Measurements from ENCODE around the gene EXD3. TPM values are rescaled to one million over a fixed set of nuclear protein-coding genes. Genes with fewer than 3 reads are reported as not detected.

EXD3 gene
- total RNA-seq, 4 donors from 2014 or later, result 2.8 to 16.8 (median 9.1) TPM

GRCh38 chr9:137314561-137315560 lies 108.1 kb downstream of the EXD3 start:
- peaks cover 44 to 91% (median 57%) of the 10 kb centered on the region in 3 donors for H3K4me1 ChIP-seq
- peak overlapping the region; percentile 90 to 95 (median 92) for H3K27ac ChIP-seq
- no peak for DNase-seq
- WGBS, 2 donors, result 80% methylated on average over 2 to 3 of the region's 42 CpGs
- TF ChIP-seq, protein P1, sequence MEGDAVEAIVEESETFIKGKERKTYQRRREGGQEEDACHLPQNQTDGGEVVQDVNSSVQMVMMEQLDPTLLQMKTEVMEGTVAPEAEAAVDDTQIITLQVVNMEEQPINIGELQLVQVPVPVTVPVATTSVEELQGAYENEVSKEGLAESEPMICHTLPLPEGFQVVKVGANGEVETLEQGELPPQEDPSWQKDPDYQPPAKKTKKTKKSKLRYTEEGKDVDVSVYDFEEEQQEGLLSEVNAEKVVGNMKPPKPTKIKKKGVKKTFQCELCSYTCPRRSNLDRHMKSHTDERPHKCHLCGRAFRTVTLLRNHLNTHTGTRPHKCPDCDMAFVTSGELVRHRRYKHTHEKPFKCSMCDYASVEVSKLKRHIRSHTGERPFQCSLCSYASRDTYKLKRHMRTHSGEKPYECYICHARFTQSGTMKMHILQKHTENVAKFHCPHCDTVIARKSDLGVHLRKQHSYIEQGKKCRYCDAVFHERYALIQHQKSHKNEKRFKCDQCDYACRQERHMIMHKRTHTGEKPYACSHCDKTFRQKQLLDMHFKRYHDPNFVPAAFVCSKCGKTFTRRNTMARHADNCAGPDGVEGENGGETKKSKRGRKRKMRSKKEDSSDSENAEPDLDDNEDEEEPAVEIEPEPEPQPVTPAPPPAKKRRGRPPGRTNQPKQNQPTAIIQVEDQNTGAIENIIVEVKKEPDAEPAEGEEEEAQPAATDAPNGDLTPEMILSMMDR (IDR thresholded peaks at IDR 0.05), result no peak
- no peak for TF ChIP-seq POLR2A (IDR thresholded peaks at IDR 0.05)
- H3K9me3 ChIP-seq, result no peaks in the 10 kb centered on the region
- peaks cover 0 to 29% (median 0%) of the 10 kb centered on the region in 4 donors for H3K27me3 ChIP-seq
- intact Hi-C loops (cut with DNase I), result no loop called here
- H3K4me3 ChIP-seq, result no peak overlapping the region
- H3K36me3 ChIP-seq, result no peaks in the 10 kb centered on the region

GRCh38 chr9:137313956-137314560 lies 108.9 kb downstream of the EXD3 start:
- DNase-seq, result no peak
- Histone ChIP-seq H3K36me3 (no peaks in the 10 kb centered on the region), H3K4me1 (peaks cover 44 to 88% (median 57%) of the 10 kb centered on the region in 3 donors), H3K4me3 (no peak overlapping the region), H3K27me3 (peaks cover 0 to 29% (median 0%) of the 10 kb centered on the region in 4 donors), H3K9me3 (no peaks in the 10 kb centered on the region), H3K27ac (peak overlapping the region; percentile 90 to 95 (median 92))
- intact Hi-C loops (cut with DNase I), result no loop called here
- TF ChIP-seq POLR2A (IDR thresholded peaks at IDR 0.05), result no peak
- TF ChIP-seq, protein P1 (IDR thresholded peaks at IDR 0.05), result peak in 1 of 6 experiments; percentile 50
- WGBS, 2 donors, result 89% methylated on average over 6 of the region's 24 CpGs; no CpG with 5 or more reads in 1 of the 2 donors

GRCh38 chr9:137313326-137313936 lies 109.5 kb downstream of the EXD3 start:
- H3K4me3 ChIP-seq, result no peak overlapping the region
- peaks cover 0 to 29% (median 0%) of the 10 kb centered on the region in 4 donors for H3K27me3 ChIP-seq
- WGBS, 2 donors, result 40 to 79% methylated on average over 1 to 3 of the region's 9 CpGs
- DNase-seq, result no peak
- H3K36me3 ChIP-seq, result no peaks in the 10 kb centered on the region
- peak overlapping the region; percentile 90 to 95 (median 92) for H3K27ac ChIP-seq
- no peak for TF ChIP-seq POLR2A (IDR thresholded peaks at IDR 0.05)
- TF ChIP-seq, protein P1 (IDR thresholded peaks at IDR 0.05), result no peak
- H3K4me1 ChIP-seq, result peaks cover 44 to 88% (median 57%) of the 10 kb centered on the region in 3 donors
- no peaks in the 10 kb centered on the region for H3K9me3 ChIP-seq
- intact Hi-C loops (cut with DNase I), result no loop called here

- Histone ChIP-seq H3K36me3 (no peaks in the 10 kb centered on the region), H3K4me1 (peaks cover 48 to 90% (median 57%) of the 10 kb centered on the region in 3 donors), H3K9me3 (no peaks in the 10 kb centered on the region), H3K27me3 (peaks cover 0 to 34% (median 0%) of the 10 kb centered on the region in 4 donors), H3K4me3 (no peak overlapping the region), H3K27ac (peak overlapping the region; percentile 90 to 95 (median 92))
- no peak for DNase-seq
- intact Hi-C loops (cut with DNase I), result no loop called here
- no peak for TF ChIP-seq POLR2A (IDR thresholded peaks at IDR 0.05)
- TF ChIP-seq, protein P1 (IDR thresholded peaks at IDR 0.05), result no peak
- no CpG with 5 or more reads among the region's 6 CpGs for WGBS, 2 donors
Observed at GRCh38 chr9:137312852-137313325, 110.1 kb downstream of the EXD3 start.
